Activated naive CD8-positive, alpha-beta T cell (primary cell): Measurements from ENCODE around the gene SGSM1.
"Not testable (repeated sequence)": the region's sequence is repeated elsewhere in the genome, so short reads cannot be mapped to it uniquely, and the experiment has no call there.

Experiments used
- H3K27ac Mint-ChIP-seq: one replicate; pipeline ENCODE4 v1.8.0; 2021; ENCODE audit warnings: mixed read lengths
- H3K27me3 Mint-ChIP-seq: one replicate; pipeline ENCODE4 v1.8.0; 2021; ENCODE audit warnings: mixed read lengths
- H3K36me3 Mint-ChIP-seq: one replicate; pipeline ENCODE4 v1.8.0; 2021; ENCODE audit warnings: mixed read lengths
- H3K4me1 Mint-ChIP-seq: one replicate; pipeline ENCODE4 v1.8.0; 2021; ENCODE audit warnings: low read depth, mixed read lengths
- H3K4me3 Mint-ChIP-seq: one replicate; pipeline ENCODE4 v1.8.0; 2021; ENCODE audit warnings: mild to moderate bottlenecking, mixed read lengths
- H3K9me3 Mint-ChIP-seq: one replicate; pipeline ENCODE4 v1.8.0; 2021; ENCODE audit warnings: low read depth, mixed read lengths

The SGSM1 gene

DNA sequence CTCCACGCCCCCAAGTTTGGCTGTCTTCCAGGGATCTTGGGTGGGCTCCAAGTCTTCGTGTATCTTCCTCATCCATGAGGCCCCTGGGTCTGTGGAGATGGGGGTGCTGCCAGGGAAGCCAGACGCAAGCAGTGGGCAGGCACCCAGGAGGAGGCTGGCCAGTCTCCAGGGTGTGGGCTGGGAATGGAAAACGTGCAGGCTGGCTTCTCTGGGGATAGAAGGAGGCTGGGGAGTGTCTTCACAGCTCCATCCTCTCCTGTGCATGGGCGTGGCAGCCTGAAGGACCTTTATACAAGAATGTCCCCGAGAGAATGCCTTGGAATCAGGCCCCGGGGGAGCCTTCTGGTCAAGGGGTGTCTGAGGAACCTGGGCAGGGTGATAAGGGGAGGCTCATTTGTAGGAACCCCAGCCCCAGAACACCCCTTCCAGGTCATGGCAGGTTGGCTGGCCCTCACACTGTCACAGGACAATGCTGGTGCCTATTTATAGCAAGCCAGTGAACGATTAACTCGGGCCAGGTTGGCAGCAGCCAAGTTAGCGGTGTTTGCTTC is 14.0 kb downstream of the SGSM1 start:
- no peak overlapping the region for H3K27ac Mint-ChIP-seq
- H3K36me3 Mint-ChIP-seq = peaks cover 9% of the 10 kb centered on the region
- H3K4me1 Mint-ChIP-seq = no peaks in the 10 kb centered on the region
- H3K9me3 Mint-ChIP-seq = peaks cover 3% of the 10 kb centered on the region
- H3K4me3 Mint-ChIP-seq = no peak overlapping the region
- no peaks in the 10 kb centered on the region for H3K27me3 Mint-ChIP-seq

GRCh38 chr22:24822471-24822870 is 16.5 kb downstream of the SGSM1 start:
- Mint-ChIP-seq H3K4me3 (no peak overlapping the region), H3K27ac (no peak overlapping the region), H3K27me3 (no peaks in the 10 kb centered on the region), H3K36me3 (no peaks in the 10 kb centered on the region), H3K9me3 (no peaks in the 10 kb centered on the region), H3K4me1 (no peaks in the 10 kb centered on the region)

DNA sequence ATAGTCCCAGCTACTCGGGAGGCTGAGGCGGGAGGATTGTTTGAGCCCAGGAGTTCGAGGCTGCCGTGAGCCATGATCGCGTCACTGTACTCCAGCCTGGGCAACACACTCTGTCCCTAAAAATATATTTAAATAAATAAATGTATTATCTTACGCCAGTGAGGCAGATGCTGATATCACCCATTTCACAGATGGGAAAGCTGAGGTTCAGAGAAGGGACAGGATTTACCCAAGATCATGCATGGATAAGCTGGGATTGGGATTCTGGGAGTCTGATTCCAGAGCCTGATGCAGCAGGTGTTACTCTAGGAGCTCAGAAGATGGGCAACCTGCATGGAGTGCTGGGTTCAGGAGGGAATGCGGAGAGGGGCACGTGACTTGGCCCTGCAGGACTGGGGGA is 17.8 kb downstream of the SGSM1 start:
- Mint-ChIP-seq H3K27me3 (no peaks in the 10 kb centered on the region), H3K4me3 (no peak overlapping the region), H3K4me1 (no peaks in the 10 kb centered on the region), H3K9me3 (no peaks in the 10 kb centered on the region), H3K36me3 (no peaks in the 10 kb centered on the region), H3K27ac (no peak overlapping the region)

- no peaks in the 10 kb centered on the region for H3K9me3 Mint-ChIP-seq
- no peaks in the 10 kb centered on the region for H3K4me1 Mint-ChIP-seq
- H3K27me3 Mint-ChIP-seq = no peaks in the 10 kb centered on the region
- no peaks in the 10 kb centered on the region for H3K36me3 Mint-ChIP-seq
- H3K27ac Mint-ChIP-seq = no peak overlapping the region
- no peak overlapping the region for H3K4me3 Mint-ChIP-seq
Measured at GRCh38 chr22:24824250-24824649, 18.2 kb downstream of the SGSM1 start.

DNA sequence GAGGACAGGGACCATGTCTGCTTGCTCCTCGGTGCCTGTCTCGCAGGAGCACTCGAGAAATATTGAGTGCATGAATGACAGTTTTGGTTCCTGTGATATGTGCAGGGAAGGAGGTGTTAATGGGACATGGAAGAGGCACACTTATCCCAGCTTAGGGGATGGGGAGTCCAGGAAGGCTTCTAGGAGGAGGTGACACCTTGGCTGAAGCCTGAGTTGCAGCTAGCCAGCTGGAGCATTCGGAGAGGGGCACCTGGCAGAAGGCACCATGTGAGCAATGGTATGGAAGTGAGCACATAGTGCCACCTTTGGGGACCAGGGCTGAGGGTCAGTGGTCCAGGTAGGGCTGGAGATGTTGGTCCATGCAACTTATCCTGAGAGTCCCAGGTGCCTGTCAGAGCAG is 18.9 kb downstream of the SGSM1 start:
- H3K27me3 Mint-ChIP-seq = no peaks in the 10 kb centered on the region

DNA sequence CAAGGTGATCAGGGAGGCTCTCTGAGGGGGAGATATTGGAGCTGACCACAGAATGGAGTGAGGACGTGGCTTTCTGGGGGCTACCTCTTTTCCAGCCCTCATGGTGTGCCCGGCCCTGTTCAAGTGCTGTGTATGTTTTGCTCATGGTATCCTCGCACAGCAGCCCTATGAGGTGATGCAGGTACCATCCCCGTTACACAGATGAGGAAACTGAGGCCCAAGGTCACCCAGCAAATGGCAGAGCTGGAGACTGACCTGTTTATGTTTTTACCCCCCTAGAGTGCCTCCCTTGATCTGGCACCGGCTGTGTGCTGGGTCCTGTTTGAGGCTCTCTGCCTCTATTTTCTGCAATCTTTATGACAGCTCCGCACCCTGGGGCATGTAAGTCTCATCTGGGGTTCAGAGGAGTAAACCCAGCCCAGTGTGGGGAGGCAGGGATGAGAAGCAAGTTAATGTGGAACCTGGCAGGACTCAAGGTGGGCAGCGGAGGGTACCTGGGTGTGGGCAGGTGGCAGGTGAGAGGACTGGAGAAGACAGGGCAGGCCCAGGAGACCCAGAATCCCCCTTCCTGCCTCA is 20.8 kb downstream of the SGSM1 start:
- no peak overlapping the region for H3K4me3 Mint-ChIP-seq
- H3K9me3 Mint-ChIP-seq = no peaks in the 10 kb centered on the region
- no peaks in the 10 kb centered on the region for H3K4me1 Mint-ChIP-seq
- H3K27ac Mint-ChIP-seq = no peak overlapping the region
- H3K36me3 Mint-ChIP-seq = no peaks in the 10 kb centered on the region
- no peaks in the 10 kb centered on the region for H3K27me3 Mint-ChIP-seq

More for the DNA sequence above, 18.9 kb downstream of the SGSM1 start:
- Mint-ChIP-seq H3K4me1 (no peaks in the 10 kb centered on the region), H3K36me3 (no peaks in the 10 kb centered on the region), H3K4me3 (no peak overlapping the region), H3K9me3 (no peaks in the 10 kb centered on the region), H3K27ac (no peak overlapping the region)

DNA sequence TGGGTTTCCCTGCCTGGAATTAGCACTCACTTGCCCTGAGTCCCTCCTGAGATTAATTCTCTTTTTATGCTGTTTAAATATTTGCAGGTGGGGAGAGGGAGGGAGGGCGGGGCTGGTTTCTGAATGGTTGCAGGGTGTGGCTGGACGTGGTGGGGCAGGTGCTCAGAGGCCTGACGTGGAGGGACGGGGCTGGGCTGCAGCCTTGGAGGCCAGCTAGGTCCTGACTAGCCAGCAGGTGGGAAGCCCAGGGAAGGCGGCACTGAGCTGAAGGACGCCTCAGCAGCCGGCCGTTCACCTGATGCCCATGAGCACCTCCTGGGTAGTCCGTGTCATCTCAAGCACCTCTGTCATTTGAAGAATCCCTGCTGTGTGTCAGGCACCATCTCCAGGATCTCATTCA is 21.3 kb downstream of the SGSM1 start:
- H3K27me3 Mint-ChIP-seq = no peaks in the 10 kb centered on the region
- H3K36me3 Mint-ChIP-seq = no peaks in the 10 kb centered on the region
- H3K4me1 Mint-ChIP-seq = no peaks in the 10 kb centered on the region
- H3K4me3 Mint-ChIP-seq = no peak overlapping the region
- no peak overlapping the region for H3K27ac Mint-ChIP-seq
- no peaks in the 10 kb centered on the region for H3K9me3 Mint-ChIP-seq

DNA sequence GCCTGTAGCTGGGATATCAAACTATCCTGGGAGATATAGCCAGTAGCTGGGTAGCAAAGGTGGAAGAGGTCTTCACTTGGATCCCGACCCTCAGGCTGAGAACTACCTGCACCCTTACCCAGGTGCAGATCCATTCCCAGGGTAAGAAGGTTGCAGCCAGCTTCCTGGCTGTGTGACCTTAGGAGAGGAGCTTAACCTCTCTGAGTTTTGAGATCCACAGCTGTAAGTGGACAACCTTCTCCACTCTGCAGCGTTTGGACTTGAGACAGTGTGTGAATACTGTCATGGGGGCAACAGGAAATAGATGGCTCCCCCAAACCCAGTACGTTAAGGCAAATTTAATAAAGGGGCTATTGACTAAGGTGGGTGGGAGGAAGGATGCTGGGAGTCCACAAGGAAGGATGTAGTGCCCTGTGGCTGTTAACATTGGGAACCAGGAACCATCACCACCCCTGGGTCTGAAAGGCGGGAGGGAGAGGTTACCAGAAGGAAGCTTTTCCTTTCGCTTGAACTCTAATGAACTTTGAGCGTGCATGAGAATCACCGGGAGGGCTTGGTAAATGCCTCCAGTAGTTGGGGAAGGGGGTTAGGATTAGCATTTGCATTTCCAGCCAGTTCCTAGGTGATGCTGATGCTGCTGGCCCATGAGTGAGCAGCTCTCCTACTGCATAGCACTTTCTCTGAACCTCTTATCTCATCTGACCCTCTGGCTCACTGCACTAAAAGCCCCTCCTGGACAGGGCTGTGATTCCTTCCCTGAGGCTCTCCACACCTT is 24.4 kb downstream of the SGSM1 start:
- H3K9me3 Mint-ChIP-seq = no peaks in the 10 kb centered on the region
- H3K4me3 Mint-ChIP-seq = no peak overlapping the region
- no peaks in the 10 kb centered on the region for H3K36me3 Mint-ChIP-seq
- H3K27ac Mint-ChIP-seq = no peak overlapping the region
- no peaks in the 10 kb centered on the region for H3K4me1 Mint-ChIP-seq
- no peaks in the 10 kb centered on the region for H3K27me3 Mint-ChIP-seq

GRCh38 chr22:24831687-24832086 is 25.7 kb downstream of the SGSM1 start:
- H3K4me3 Mint-ChIP-seq = no peak overlapping the region
- no peaks in the 10 kb centered on the region for H3K27me3 Mint-ChIP-seq
- no peak overlapping the region for H3K27ac Mint-ChIP-seq
- H3K4me1 Mint-ChIP-seq = no peaks in the 10 kb centered on the region
- H3K36me3 Mint-ChIP-seq = no peaks in the 10 kb centered on the region
- H3K9me3 Mint-ChIP-seq = no peaks in the 10 kb centered on the region

GRCh38 chr22:24833881-24834495 is 28.0 kb downstream of the SGSM1 start:
- H3K36me3 Mint-ChIP-seq = no peaks in the 10 kb centered on the region
- peaks cover 3% of the 10 kb centered on the region for H3K9me3 Mint-ChIP-seq
- H3K27me3 Mint-ChIP-seq = no peaks in the 10 kb centered on the region
- no peak overlapping the region for H3K4me3 Mint-ChIP-seq
- H3K4me1 Mint-ChIP-seq = no peaks in the 10 kb centered on the region
- no peak overlapping the region for H3K27ac Mint-ChIP-seq

GRCh38 chr22:24834845-24835570 is 29.0 kb downstream of the SGSM1 start:
- Mint-ChIP-seq H3K27me3 (no peaks in the 10 kb centered on the region), H3K4me3 (no peak overlapping the region), H3K36me3 (no peaks in the 10 kb centered on the region), H3K4me1 (no peaks in the 10 kb centered on the region), H3K9me3 (peaks cover 3% of the 10 kb centered on the region), H3K27ac (no peak overlapping the region)

GRCh38 chr22:24836282-24836681 is 30.3 kb downstream of the SGSM1 start:
- Mint-ChIP-seq H3K27ac (no peak overlapping the region), H3K9me3 (peaks cover 3% of the 10 kb centered on the region), H3K27me3 (no peaks in the 10 kb centered on the region), H3K4me3 (no peak overlapping the region), H3K36me3 (no peaks in the 10 kb centered on the region), H3K4me1 (no peaks in the 10 kb centered on the region)

- H3K9me3 Mint-ChIP-seq, H3K36me3 Mint-ChIP-seq, H3K27ac Mint-ChIP-seq, H3K4me1 Mint-ChIP-seq, H3K27me3 Mint-ChIP-seq, H3K4me3 Mint-ChIP-seq: not testable (repeated sequence)
Measured at GRCh38 chr22:24837517-24837916, 31.5 kb downstream of the SGSM1 start.

DNA sequence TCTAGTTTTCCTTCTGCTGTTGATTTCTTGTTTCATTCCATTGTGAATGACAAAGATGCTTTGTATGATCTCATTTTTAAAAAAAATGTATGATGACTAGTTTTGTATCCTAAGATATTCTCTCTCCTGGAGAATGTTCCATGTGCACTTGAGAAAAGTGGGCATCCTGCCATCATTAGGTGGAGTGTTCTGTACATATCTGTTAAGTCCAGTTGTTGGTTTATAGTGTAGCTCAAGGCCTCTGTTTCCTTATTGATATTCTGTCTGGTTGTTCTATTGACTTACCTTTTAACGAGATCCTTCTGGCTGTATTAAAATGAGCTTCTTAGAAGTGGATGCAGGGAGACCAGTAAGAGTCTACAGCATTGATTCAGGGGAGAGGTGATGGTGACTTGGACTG is 35.2 kb downstream of the SGSM1 start:
- H3K4me3 Mint-ChIP-seq = no peak overlapping the region
- no peaks in the 10 kb centered on the region for H3K27me3 Mint-ChIP-seq
- H3K36me3 Mint-ChIP-seq = no peaks in the 10 kb centered on the region
- H3K27ac Mint-ChIP-seq = no peak overlapping the region
- H3K4me1 Mint-ChIP-seq = no peaks in the 10 kb centered on the region
- H3K9me3 Mint-ChIP-seq = peaks cover 3% of the 10 kb centered on the region

GRCh38 chr22:24843048-24843447 is 37.0 kb downstream of the SGSM1 start:
- no peaks in the 10 kb centered on the region for H3K36me3 Mint-ChIP-seq
- no peak overlapping the region for H3K4me3 Mint-ChIP-seq
- H3K27me3 Mint-ChIP-seq = no peaks in the 10 kb centered on the region
- H3K27ac Mint-ChIP-seq = no peak overlapping the region
- H3K9me3 Mint-ChIP-seq = peaks cover 3% of the 10 kb centered on the region
- no peaks in the 10 kb centered on the region for H3K4me1 Mint-ChIP-seq
